SKM-1 (cell line): ENCODE measurements around the gene HOXB3.

Experiments
- DNase-seq: peaks from one replicate; lab custom pipeline; 2025; ENCODE audit not compliant: unreplicated experiment; lab: John Stamatoyannopoulos, UW

HOXB3 gene

GRCh38 chr17:48588528-48588927 is 1.5 kb downstream of the HOXB3 start:
- DNase-seq, result no peak

GRCh38 chr17:48588074-48588415 is 2.0 kb downstream of the HOXB3 start:
- DNase-seq, result no peak

- no peak for DNase-seq
Measured at GRCh38 chr17:48587276-48588073, 2.6 kb downstream of the HOXB3 start.

- DNase-seq, result no peak
Measured at GRCh38 chr17:48586355-48587258, 3.4 kb downstream of the HOXB3 start.

- no peak for DNase-seq
Measured at GRCh38 chr17:48584223-48584741, 5.8 kb downstream of the HOXB3 start.

- DNase-seq, result no peak
Measured at GRCh38 chr17:48583708-48584222, 6.3 kb downstream of the HOXB3 start.

GRCh38 chr17:48582750-48583069 is 7.3 kb downstream of the HOXB3 start:
- DNase-seq, result no peak

- no peak for DNase-seq
Measured at GRCh38 chr17:48579760-48580554, 10.1 kb downstream of the HOXB3 start.

- no peak for DNase-seq
Measured at GRCh38 chr17:48579471-48579759, 10.6 kb downstream of the HOXB3 start.

- DNase-seq, result no peak
Measured at GRCh38 chr17:48578616-48579470, 11.2 kb downstream of the HOXB3 start.

- peak; percentile 77 for DNase-seq
Measured at GRCh38 chr17:48577946-48578615, 12.0 kb downstream of the HOXB3 start, which contains the start of gene HOXB4. Gene HOXB4 (minus strand): TSS chr17:48578350. CDS start chr17:48578319, 31 bp downstream.

GRCh38 chr17:48577330-48577945 is 12.6 kb downstream of the HOXB3 start:
- no peak for DNase-seq

GRCh38 chr17:48576479-48577309 is 13.3 kb downstream of the HOXB3 start:
- no peak for DNase-seq

- no peak for DNase-seq
Measured at GRCh38 chr17:48575673-48576478, 14.2 kb downstream of the HOXB3 start.

- DNase-seq, result no peak
Measured at GRCh38 chr17:48575066-48575582, 14.9 kb downstream of the HOXB3 start.

- DNase-seq, result no peak
Measured at GRCh38 chr17:48574505-48575065, 15.5 kb downstream of the HOXB3 start.

- DNase-seq, result no peak
Measured at GRCh38 chr17:48571826-48572417, 18.1 kb downstream of the HOXB3 start.
